ENCODE results near the gene CRYZ.
"Not testable (repeated sequence)": the region's sequence is repeated elsewhere in the genome, so short reads cannot be mapped to it uniquely, and the experiment has no call there.

The CRYZ gene

GRCh38 chr1:74679811-74680210, 53.0 kb downstream of the CRYZ start:
- no peak for DNase-seq (ENCODE audit: low spot score)

GRCh38 chr1:74677926-74678325, 54.9 kb downstream of the CRYZ start:
- DNase-seq (ENCODE audit: low spot score) = no peak

- DNase-seq (ENCODE audit: low spot score) = no peak
Observed at GRCh38 chr1:74674278-74675048, 58.4 kb downstream of the CRYZ start.

GRCh38 chr1:74673351-74674111, 59.3 kb downstream of the CRYZ start, which contains the start of gene ERICH3:
Gene ERICH3 (minus strand): TSS chr1:74673792. CDS start chr1:74673519, 273 bp downstream.
- no peak for DNase-seq (ENCODE audit: low spot score)

GRCh38 chr1:74670866-74671265, 62.0 kb downstream of the CRYZ start:
- not testable (repeated sequence) for DNase-seq (ENCODE audit: low spot score)
